ENCODE data around the gene SDHAF1.

Gene SDHAF1

GRCh38 chr19:35959040-35959967 is 35.7 kb upstream of the SDHAF1 start:
- peaks cover 0 to 10% (median 8%) of the 10 kb centered on the region in 4 experiments for H3K4me1 ChIP-seq (ENCODE audit: control extremely low read depth in 1 of 4, control insufficient read depth in 4 of 4, insufficient read depth in 4 of 4, low read length in 3 of 4)
- 11% methylated on average over 91 of the region's 97 CpGs for WGBS (ENCODE audit: insufficient coverage)
- peaks cover 0 to 2% (median 0%) of the 10 kb centered on the region in 5 experiments for H3K9me3 ChIP-seq (ENCODE audit: control extremely low read depth in 1 of 5, control insufficient read depth in 4 of 5, insufficient read depth in 2 of 5, low read depth in 1 of 5, low read length in 4 of 5)
- H3K27ac ChIP-seq (ENCODE audit: insufficient read depth in 1 of 2, low read depth in 1 of 2, low read length in 2 of 2, poor library complexity in 1 of 2, severe bottlenecking in 2 of 2) = no peak overlapping the region
- H3K27me3 ChIP-seq (replicated peaks in 2 of 5; ENCODE audit: control insufficient read depth in 4 of 5, insufficient read depth in 5 of 5, low read length in 4 of 5) = peaks cover 0 to 51% (median 15%) of the 10 kb centered on the region in 5 experiments
- POLR2A ChIA-PET = no interaction called here
- CTCF ChIA-PET = interaction anchor here (1.4 to 2.7 kb wide), 3 partner anchors 9 to 36 kb away, joined by 4 to 11 read pairs (median 4); partner anchors contain the start of gene SDHAF1
- peak; percentile 54 to 70 (median 67) for DNase-seq
- H3K36me3 ChIP-seq (ENCODE audit: control insufficient read depth in 4 of 4, insufficient read depth in 4 of 4, low read length in 3 of 4) = no peaks in the 10 kb centered on the region
- peak overlapping the region in 4 of 7 experiments; percentile 13 to 48 (median 30) for H3K4me3 ChIP-seq (ENCODE audit: control insufficient read depth in 1 of 7, extremely low read depth in 1 of 7, insufficient read depth in 4 of 7, low read depth in 2 of 7, low read length in 6 of 7)

- ChIA-PET CTCF (interaction anchor here (1.0 kb wide), 1 partner anchor 22 kb away, joined by 3 read pairs; no protein-coding TSS in a partner anchor), POLR2A (no interaction called here)
- Histone ChIP-seq H3K4me3 (ENCODE audit: control insufficient read depth in 1 of 7, extremely low read depth in 1 of 7, insufficient read depth in 4 of 7, low read depth in 2 of 7, low read length in 6 of 7) (no peak overlapping the region), H3K36me3 (ENCODE audit: control insufficient read depth in 4 of 4, insufficient read depth in 4 of 4, low read length in 3 of 4) (no peaks in the 10 kb centered on the region), H3K27me3 (replicated peaks in 2 of 5; ENCODE audit: control insufficient read depth in 4 of 5, insufficient read depth in 5 of 5, low read length in 4 of 5) (peaks cover 0 to 51% (median 15%) of the 10 kb centered on the region in 5 experiments), H3K27ac (ENCODE audit: insufficient read depth in 1 of 2, low read depth in 1 of 2, low read length in 2 of 2, poor library complexity in 1 of 2, severe bottlenecking in 2 of 2) (no peak overlapping the region), H3K9me3 (ENCODE audit: control extremely low read depth in 1 of 5, control insufficient read depth in 4 of 5, insufficient read depth in 2 of 5, low read depth in 1 of 5, low read length in 4 of 5) (peaks cover 0 to 2% (median 0%) of the 10 kb centered on the region in 5 experiments), H3K4me1 (ENCODE audit: control extremely low read depth in 1 of 4, control insufficient read depth in 4 of 4, insufficient read depth in 4 of 4, low read length in 3 of 4) (peaks cover 0 to 10% (median 8%) of the 10 kb centered on the region in 4 experiments)
- 37% methylated on average over 17 of the region's 20 CpGs for WGBS (ENCODE audit: insufficient coverage)
- DNase-seq = no peak
These were observed 35.0 kb upstream of the SDHAF1 start for GRCh38 chr19:35959968-35960320.

- H3K4me1 ChIP-seq (ENCODE audit: control extremely low read depth in 1 of 4, control insufficient read depth in 4 of 4, insufficient read depth in 4 of 4, low read length in 3 of 4) = peaks cover 0 to 10% (median 8%) of the 10 kb centered on the region in 4 experiments
- DNase-seq = no peak
- H3K27ac ChIP-seq (ENCODE audit: insufficient read depth in 1 of 2, low read depth in 1 of 2, low read length in 2 of 2, poor library complexity in 1 of 2, severe bottlenecking in 2 of 2) = no peak overlapping the region
- ChIA-PET POLR2A (no interaction called here), CTCF (interaction anchor here (1.0 kb wide), 1 partner anchor 22 kb away, joined by 3 read pairs; no protein-coding TSS in a partner anchor)
- no peaks in the 10 kb centered on the region for H3K36me3 ChIP-seq (ENCODE audit: control insufficient read depth in 4 of 4, insufficient read depth in 4 of 4, low read length in 3 of 4)
- peaks cover 0 to 51% (median 15%) of the 10 kb centered on the region in 5 experiments for H3K27me3 ChIP-seq (replicated peaks in 2 of 5; ENCODE audit: control insufficient read depth in 4 of 5, insufficient read depth in 5 of 5, low read length in 4 of 5)
- WGBS (ENCODE audit: insufficient coverage) = 95% methylated on average over 2 of the region's 7 CpGs
- H3K9me3 ChIP-seq (ENCODE audit: control extremely low read depth in 1 of 5, control insufficient read depth in 4 of 5, insufficient read depth in 2 of 5, low read depth in 1 of 5, low read length in 4 of 5) = peaks cover 0 to 2% (median 0%) of the 10 kb centered on the region in 5 experiments
- no peak overlapping the region for H3K4me3 ChIP-seq (ENCODE audit: control insufficient read depth in 1 of 7, extremely low read depth in 1 of 7, insufficient read depth in 4 of 7, low read depth in 2 of 7, low read length in 6 of 7)
These were observed 34.5 kb upstream of the SDHAF1 start for GRCh38 chr19:35960432-35960972.

GRCh38 chr19:35963514-35963913 is 31.5 kb upstream of the SDHAF1 start:
- peaks cover 0 to 2% (median 0%) of the 10 kb centered on the region in 5 experiments for H3K9me3 ChIP-seq (ENCODE audit: control extremely low read depth in 1 of 5, control insufficient read depth in 4 of 5, insufficient read depth in 2 of 5, low read depth in 1 of 5, low read length in 4 of 5)
- 2% methylated on average over 5 of the region's 9 CpGs for WGBS (ENCODE audit: insufficient coverage)
- POLR2A ChIA-PET = no interaction called here
- H3K36me3 ChIP-seq (ENCODE audit: control insufficient read depth in 4 of 4, insufficient read depth in 4 of 4, low read length in 3 of 4) = no peaks in the 10 kb centered on the region
- no peak overlapping the region for H3K27ac ChIP-seq (ENCODE audit: insufficient read depth in 1 of 2, low read depth in 1 of 2, low read length in 2 of 2, poor library complexity in 1 of 2, severe bottlenecking in 2 of 2)
- no peak overlapping the region for H3K4me3 ChIP-seq (ENCODE audit: control insufficient read depth in 1 of 7, extremely low read depth in 1 of 7, insufficient read depth in 4 of 7, low read depth in 2 of 7, low read length in 6 of 7)
- CTCF ChIA-PET = interaction anchor here (1.1 kb wide), 1 partner anchor 16 kb away, joined by 4 read pairs; no protein-coding TSS in a partner anchor
- H3K4me1 ChIP-seq (ENCODE audit: control extremely low read depth in 1 of 4, control insufficient read depth in 4 of 4, insufficient read depth in 4 of 4, low read length in 3 of 4) = peaks cover 0 to 10% (median 8%) of the 10 kb centered on the region in 4 experiments
- DNase-seq = peak; percentile 40 to 75 (median 69)
- H3K27me3 ChIP-seq (replicated peaks in 2 of 5; ENCODE audit: control insufficient read depth in 4 of 5, insufficient read depth in 5 of 5, low read length in 4 of 5) = peaks cover 0 to 41% (median 11%) of the 10 kb centered on the region in 5 experiments

GRCh38 chr19:35966771-35967170 is 28.2 kb upstream of the SDHAF1 start:
- ChIA-PET CTCF (interaction anchor here (1.0 to 2.0 kb wide), 3 partner anchors 8 to 94 kb away, joined by 3 to 4 read pairs (median 4); no protein-coding TSS in a partner anchor), POLR2A (interaction anchor here (0.5 kb wide), 1 partner anchor 170 kb away, joined by 3 read pairs; no protein-coding TSS in a partner anchor)
- peaks cover 0 to 9% (median 4%) of the 10 kb centered on the region in 5 experiments for H3K27me3 ChIP-seq (replicated peaks in 2 of 5; ENCODE audit: control insufficient read depth in 4 of 5, insufficient read depth in 5 of 5, low read length in 4 of 5)
- DNase-seq = no peak
- WGBS (ENCODE audit: insufficient coverage) = 83% methylated on average over 3 of the region's 3 CpGs
- no peaks in the 10 kb centered on the region for H3K4me1 ChIP-seq (ENCODE audit: control extremely low read depth in 1 of 4, control insufficient read depth in 4 of 4, insufficient read depth in 4 of 4, low read length in 3 of 4)
- H3K27ac ChIP-seq (ENCODE audit: insufficient read depth in 1 of 2, low read depth in 1 of 2, low read length in 2 of 2, poor library complexity in 1 of 2, severe bottlenecking in 2 of 2) = no peak overlapping the region
- H3K9me3 ChIP-seq (ENCODE audit: control extremely low read depth in 1 of 5, control insufficient read depth in 4 of 5, insufficient read depth in 2 of 5, low read depth in 1 of 5, low read length in 4 of 5) = no peaks in the 10 kb centered on the region
- H3K36me3 ChIP-seq (ENCODE audit: control insufficient read depth in 4 of 4, insufficient read depth in 4 of 4, low read length in 3 of 4) = no peaks in the 10 kb centered on the region
- H3K4me3 ChIP-seq (ENCODE audit: control insufficient read depth in 1 of 7, extremely low read depth in 1 of 7, insufficient read depth in 4 of 7, low read depth in 2 of 7, low read length in 6 of 7) = no peak overlapping the region

- CTCF ChIA-PET = interaction anchor here (1.1 kb wide), 1 partner anchor 94 kb away, joined by 3 read pairs; no protein-coding TSS in a partner anchor
- Histone ChIP-seq H3K4me1 (ENCODE audit: control extremely low read depth in 1 of 4, control insufficient read depth in 4 of 4, insufficient read depth in 4 of 4, low read length in 3 of 4) (no peaks in the 10 kb centered on the region), H3K36me3 (ENCODE audit: control insufficient read depth in 4 of 4, insufficient read depth in 4 of 4, low read length in 3 of 4) (no peaks in the 10 kb centered on the region), H3K27me3 (replicated peaks in 2 of 5; ENCODE audit: control insufficient read depth in 4 of 5, insufficient read depth in 5 of 5, low read length in 4 of 5) (peaks cover 0 to 19% (median 6%) of the 10 kb centered on the region in 5 experiments), H3K27ac (ENCODE audit: insufficient read depth in 1 of 2, low read depth in 1 of 2, low read length in 2 of 2, poor library complexity in 1 of 2, severe bottlenecking in 2 of 2) (no peak overlapping the region), H3K4me3 (ENCODE audit: control insufficient read depth in 1 of 7, extremely low read depth in 1 of 7, insufficient read depth in 4 of 7, low read depth in 2 of 7, low read length in 6 of 7) (no peak overlapping the region), H3K9me3 (ENCODE audit: control extremely low read depth in 1 of 5, control insufficient read depth in 4 of 5, insufficient read depth in 2 of 5, low read depth in 1 of 5, low read length in 4 of 5) (no peaks in the 10 kb centered on the region)
- DNase-seq = no peak
- POLR2A ChIA-PET = no interaction called here
- WGBS (ENCODE audit: insufficient coverage) = 37% methylated on average over 7 of the region's 8 CpGs
These were observed 21.5 kb upstream of the SDHAF1 start for GRCh38 chr19:35973487-35973886.
